Parathyroid adenoma (tissue), 2 donors: ENCODE data around the gene ODF4.

ENCODE experiments used
- H2AFZ ChIP-seq: fragments of 300-600 bp; sonication (generic); one replicate; pipeline ENCODE4 v1.7.0; 2017; ENCODE audit warnings: antibody characterized with exemption, mild to moderate bottlenecking
- H3K27ac ChIP-seq: fragments of 300-600 bp; sonication (generic); one replicate; pipeline ENCODE4 v1.7.0; 2017
- H3K27me3 ChIP-seq: fragments of 300-600 bp; sonication (generic); one replicate; pipeline ENCODE4 v1.7.0; 2017; ENCODE audit warnings: low read length; ENCODE audit not compliant: control insufficient read depth, insufficient read depth
- H3K36me3 ChIP-seq: fragments of 300-600 bp; sonication (generic); one replicate; pipeline ENCODE4 v1.7.0; 2017; ENCODE audit warnings: low read length; ENCODE audit not compliant: control insufficient read depth, insufficient read depth
- H3K4me1 ChIP-seq: fragments of 300-600 bp; sonication (generic); one replicate; pipeline ENCODE4 v1.7.0; 2017; ENCODE audit warnings: control low read depth
- H3K4me2 ChIP-seq: fragments of 300-600 bp; sonication (generic); one replicate; pipeline ENCODE4 v1.7.0; 2017; ENCODE audit warnings: low read length
- H3K4me3 ChIP-seq: fragments of 300-600 bp; sonication (generic); one replicate; pipeline ENCODE4 v1.7.0; 2017; ENCODE audit warnings: low read depth, low read length
- H3K79me2 ChIP-seq: fragments of 300-600 bp; sonication (generic); one replicate; pipeline ENCODE4 v1.7.0; 2017; ENCODE audit warnings: control low read depth
- H3K9ac ChIP-seq: fragments of 300-600 bp; sonication (generic); one replicate; pipeline ENCODE4 v1.7.0; 2017; ENCODE audit warnings: mild to moderate bottlenecking
- H3K9me3 ChIP-seq: fragments of 300-600 bp; sonication (generic); one replicate; pipeline ENCODE4 v1.7.0; 2017; ENCODE audit warnings: low read length; ENCODE audit not compliant: control insufficient read depth
- CTCF ChIP-seq: fragments of 300-600 bp; sonication (generic); IDR thresholded peaks from one replicate; pipeline ENCODE4 v1.7.0; 2017; ENCODE audit warnings: antibody characterized with exemption, mild to moderate bottlenecking
- donor health status: primary hyperparathyroidism.

Gene ODF4, protein sequence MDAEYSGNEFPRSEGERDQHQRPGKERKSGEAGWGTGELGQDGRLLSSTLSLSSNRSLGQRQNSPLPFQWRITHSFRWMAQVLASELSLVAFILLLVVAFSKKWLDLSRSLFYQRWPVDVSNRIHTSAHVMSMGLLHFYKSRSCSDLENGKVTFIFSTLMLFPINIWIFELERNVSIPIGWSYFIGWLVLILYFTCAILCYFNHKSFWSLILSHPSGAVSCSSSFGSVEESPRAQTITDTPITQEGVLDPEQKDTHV

DNA sequence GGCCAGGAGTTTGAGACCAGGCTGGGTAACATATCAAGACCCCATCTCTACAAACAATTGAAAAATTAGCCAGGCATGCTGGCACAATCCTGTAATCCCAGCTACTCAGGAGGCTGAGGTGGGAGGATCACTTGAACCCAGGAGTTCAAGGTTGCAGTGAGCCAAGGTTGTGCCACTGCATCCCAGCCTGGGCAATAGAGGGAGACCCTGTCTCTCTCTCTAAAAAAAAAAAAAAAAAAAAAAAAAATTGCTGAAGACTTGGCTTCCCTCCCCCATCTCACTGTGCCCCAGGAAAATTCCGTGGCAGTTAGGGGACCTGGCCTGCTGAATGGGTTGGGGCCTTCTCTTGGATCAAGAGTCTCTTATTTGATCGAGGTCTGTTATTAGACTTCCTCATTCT lies at the start of gene ODF4:
Gene ODF4, plus strand, starts transcription at position 301 of the 400 bp plus-strand sequence. CDS start 212 bp downstream, outside the sequence.
- H3K79me2 ChIP-seq = no peaks in the 10 kb centered on the region
- H3K27me3 ChIP-seq = no peaks in the 10 kb centered on the region
- no peak for TF ChIP-seq CTCF
- H3K36me3 ChIP-seq = no peaks in the 10 kb centered on the region
- H3K4me1 ChIP-seq = no peaks in the 10 kb centered on the region
- no peak within 1 kb of the TSS for H3K27ac ChIP-seq
- no peaks in the 10 kb centered on the region for H3K9me3 ChIP-seq
- no peak within 1 kb of the TSS for H3K4me3 ChIP-seq
- H3K9ac ChIP-seq = no peak within 1 kb of the TSS
- peak within 1 kb of the TSS; percentile 20 for H2AFZ ChIP-seq
- H3K4me2 ChIP-seq = no peak within 1 kb of the TSS

DNA sequence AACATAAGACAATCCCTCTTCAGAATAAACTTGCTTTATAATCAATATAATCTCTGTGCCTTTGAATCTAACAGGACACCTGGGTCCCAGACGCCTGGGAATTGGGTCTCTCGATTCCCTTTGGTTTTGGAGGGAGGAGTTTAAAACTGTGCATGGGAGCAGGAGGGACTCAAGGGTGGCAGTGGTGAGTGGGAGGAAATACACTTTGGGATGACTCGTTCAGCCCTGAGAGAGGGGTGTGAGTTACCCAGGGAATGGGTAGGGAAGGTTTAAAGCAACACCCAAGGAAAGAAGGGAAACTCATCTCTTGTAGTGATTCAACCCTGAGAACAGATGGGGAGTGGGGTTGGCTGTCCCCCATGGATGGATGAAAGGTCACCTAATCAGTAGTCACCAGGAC lies 49.6 kb upstream of the ODF4 start:
- no peak for TF ChIP-seq CTCF
- H3K79me2 ChIP-seq = no peaks in the 10 kb centered on the region
- H3K36me3 ChIP-seq = no peaks in the 10 kb centered on the region
- H3K27ac ChIP-seq = no peak overlapping the region
- H3K4me2 ChIP-seq = no peak overlapping the region
- no peaks in the 10 kb centered on the region for H3K27me3 ChIP-seq
- no peak overlapping the region for H3K9ac ChIP-seq
- peaks cover 11% of the 10 kb centered on the region for H3K4me1 ChIP-seq
- H3K4me3 ChIP-seq = no peak overlapping the region
- no peaks in the 10 kb centered on the region for H3K9me3 ChIP-seq
- H2AFZ ChIP-seq = no peak overlapping the region

DNA sequence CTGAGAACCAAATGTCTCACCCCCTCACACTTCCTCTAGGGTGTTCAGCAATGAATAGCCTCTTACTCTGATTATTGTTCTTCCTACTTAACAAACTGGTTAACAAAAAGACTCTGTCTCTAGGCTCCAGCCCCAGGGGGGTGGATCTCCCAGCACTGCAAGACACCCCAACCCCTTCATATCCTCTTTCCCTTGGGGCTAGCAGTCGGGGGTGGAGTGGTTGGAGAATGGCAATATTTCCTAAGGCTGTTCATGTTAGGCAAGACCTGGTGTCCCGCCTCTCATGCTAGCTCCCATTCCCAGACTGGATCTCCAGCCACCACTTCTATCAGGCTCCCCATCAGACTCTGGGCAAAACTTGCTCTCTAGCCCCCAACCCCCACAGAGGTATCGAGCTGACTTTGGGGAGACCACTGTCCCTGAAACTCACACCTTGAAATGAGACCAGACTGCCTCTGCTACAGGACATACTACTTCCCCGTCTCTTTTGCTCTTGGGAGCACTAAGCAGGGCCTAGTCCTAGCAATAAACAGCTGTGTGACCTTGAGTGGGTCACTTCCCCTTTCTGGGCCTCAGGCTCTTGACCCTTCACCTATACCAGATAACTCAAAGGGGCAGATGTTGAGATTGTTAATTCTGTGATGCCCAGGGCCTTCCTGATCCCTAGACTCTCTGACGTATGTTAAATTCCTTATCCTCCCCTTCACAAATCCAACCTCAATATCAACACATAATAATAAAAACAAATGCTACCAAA lies 46.8 kb upstream of the ODF4 start:
- Histone ChIP-seq H3K79me2 (no peaks in the 10 kb centered on the region), H3K27ac (no peak overlapping the region), H3K27me3 (no peaks in the 10 kb centered on the region), H3K9me3 (no peaks in the 10 kb centered on the region), H3K4me1 (peaks cover 10% of the 10 kb centered on the region), H3K36me3 (no peaks in the 10 kb centered on the region), H2AFZ (no peak overlapping the region), H3K4me3 (no peak overlapping the region), H3K9ac (no peak overlapping the region), H3K4me2 (no peak overlapping the region)
- no peak for TF ChIP-seq CTCF

- Histone ChIP-seq H2AFZ (peak overlapping the region; percentile 92), H3K27me3 (no peaks in the 10 kb centered on the region), H3K9ac (no peak overlapping the region), H3K36me3 (no peaks in the 10 kb centered on the region), H3K9me3 (no peaks in the 10 kb centered on the region), H3K27ac (peak overlapping the region; percentile 82), H3K4me2 (peak overlapping the region; percentile 79), H3K4me1 (peaks cover 7% of the 10 kb centered on the region), H3K4me3 (no peak overlapping the region), H3K79me2 (no peaks in the 10 kb centered on the region)
- no peak for TF ChIP-seq CTCF
Observed at GRCh38 chr17:8294361-8294760, 45.3 kb upstream of the ODF4 start.
